BE2C (cell line): ENCODE data around the gene PCAT7.
A peak's percentile ranks its signal among the peaks of the same experiment; 100 is the strongest.

Experiments
- DNase-seq: peaks from one replicate; pipeline ENCODE4 v3.0.0-alpha.2; 2020
- H3K27me3 ChIP-seq: fragments of 250-450 bp; sonication (Bioruptor Pico); 2 replicates; pipeline ENCODE4 v1.5.1; 2020; ENCODE audit warnings: mild to moderate bottlenecking
- H3K36me3 ChIP-seq: fragments of 250-450 bp; sonication (Bioruptor Pico); 2 replicates; pipeline ENCODE4 v1.5.1; 2020; ENCODE audit warnings: mild to moderate bottlenecking
- H3K4me1 ChIP-seq: fragments of 250-450 bp; sonication (Bioruptor Pico); 2 replicates; pipeline ENCODE4 v1.5.1; 2020
- H3K4me3 ChIP-seq: 2 replicates; pipeline ENCODE4 v1.5.1; 2011; ENCODE audit warnings: low read depth, low read length
- H3K9me3 ChIP-seq: fragments of 250-450 bp; sonication (Bioruptor Pico); 2 replicates; pipeline ENCODE4 v1.5.1; 2020
- CTCF ChIP-seq: IDR thresholded peaks from 2 replicates; pipeline ENCODE4 v1.5.1; 2012; ENCODE audit warnings: mild to moderate bottlenecking, low read depth, low read length

The PCAT7 gene

GRCh38 chr9:94611638-94612068 lies 56.8 kb downstream of the PCAT7 start:
- no peaks in the 10 kb centered on the region for H3K9me3 ChIP-seq
- no peaks in the 10 kb centered on the region for H3K36me3 ChIP-seq
- no peak for TF ChIP-seq CTCF
- H3K27me3 ChIP-seq, result no peaks in the 10 kb centered on the region
- H3K4me3 ChIP-seq, result no peak overlapping the region
- H3K4me1 ChIP-seq, result peaks cover 15% of the 10 kb centered on the region
- no peak for DNase-seq

- Histone ChIP-seq H3K9me3 (no peaks in the 10 kb centered on the region), H3K27me3 (no peaks in the 10 kb centered on the region), H3K4me1 (peaks cover 15% of the 10 kb centered on the region), H3K36me3 (no peaks in the 10 kb centered on the region), H3K4me3 (no peak overlapping the region)
- TF ChIP-seq CTCF, result no peak
- no peak for DNase-seq
These were observed 57.2 kb downstream of the PCAT7 start for GRCh38 chr9:94612071-94612470.

GRCh38 chr9:94613003-94613402 lies 58.1 kb downstream of the PCAT7 start:
- H3K4me3 ChIP-seq, result no peak overlapping the region
- TF ChIP-seq CTCF, result peak; percentile 46
- peaks cover 15% of the 10 kb centered on the region for H3K4me1 ChIP-seq
- no peaks in the 10 kb centered on the region for H3K36me3 ChIP-seq
- H3K9me3 ChIP-seq, result no peaks in the 10 kb centered on the region
- H3K27me3 ChIP-seq, result no peaks in the 10 kb centered on the region
- no peak for DNase-seq

- no peaks in the 10 kb centered on the region for H3K36me3 ChIP-seq
- no peak overlapping the region for H3K4me3 ChIP-seq
- no peaks in the 10 kb centered on the region for H3K9me3 ChIP-seq
- no peaks in the 10 kb centered on the region; the same call in 1 of the 2 replicates for H3K4me1 ChIP-seq
- H3K27me3 ChIP-seq, result no peaks in the 10 kb centered on the region
- no peak for DNase-seq
- no peak for TF ChIP-seq CTCF
These were observed 64.1 kb downstream of the PCAT7 start for GRCh38 chr9:94619026-94619425.
